Tibial artery (tissue), 4 donors: ENCODE results near the gene MYCBP.

ENCODE experiments used
- DNase-seq, 2 donors: peaks; one replicate each; pipeline ENCODE4 v3.0.0-alpha.2; 2019
- H3K27ac ChIP-seq, 2 donors: fragments of 200-600 bp; sonication (generic) in 1 of 2; 1 replicate in 1 of 2; 2 replicates in 1 of 2; pipeline ENCODE4 v1.5.1; 2018 to 2019; ENCODE audit warnings: mild to moderate bottlenecking in 1 of 2
- H3K27me3 ChIP-seq, 2 donors: fragments of 200-600 bp; sonication (generic) in 1 of 2; one replicate each; pipeline versions ENCODE4 v1.5.1 to v1.6.0; 2016 to 2019
- H3K36me3 ChIP-seq, 3 donors: fragments of 200-600 bp; sonication (generic) in 2 of 3; one replicate each; pipeline ENCODE4 v1.5.1; 2016 to 2019; ENCODE audit warnings: mild to moderate bottlenecking in 2 of 3
- H3K4me1 ChIP-seq, 4 donors: fragments of 200-600 bp; sonication (generic) in 2 of 4; 1 replicate in 3 of 4; 2 replicates in 1 of 4; pipeline ENCODE4 v1.5.1; 2016 to 2019
- H3K4me3 ChIP-seq, 2 donors: fragments of 200-600 bp; sonication (generic) in 1 of 2; 1 replicate in 1 of 2; 2 replicates in 1 of 2; pipeline ENCODE4 v1.5.1; 2018 to 2019; ENCODE audit warnings: mild to moderate bottlenecking in 2 of 2
- H3K9me3 ChIP-seq, 3 donors: fragments of 200-600 bp; sonication (generic) in 1 of 3; one replicate each; pipeline ENCODE4 v1.5.1; 2016 to 2019
- CTCF ChIP-seq, 2 experiments: fragments of 200-600 bp in 1 of 2; fragments of 450-650 bp in 1 of 2; IDR thresholded peaks; one replicate each; pipeline ENCODE4 v1.5.1; 2017 to 2019; ENCODE audit warnings: antibody characterized with exemption in 2 of 2, mild to moderate bottlenecking in 1 of 2, moderate library complexity in 1 of 2
- intact Hi-C: fragments of 100-400 bp; cut with DNase I; formaldehyde crosslinking; loops from one replicate; pipeline ENCODE4 v1.15.0; 2023; ENCODE audit warnings: low total_unique reads

MYCBP gene

GRCh38 chr1:38829368-38829767, 43.8 kb downstream of the MYCBP start:
- Histone ChIP-seq H3K27ac (no peak overlapping the region), H3K9me3 (no peaks in the 10 kb centered on the region), H3K4me3 (no peak overlapping the region), H3K36me3 (no peaks in the 10 kb centered on the region), H3K27me3 (peaks cover 0 to 16% of the 10 kb centered on the region in 2 donors), H3K4me1 (no peaks in the 10 kb centered on the region)
- no peak for TF ChIP-seq CTCF (IDR thresholded peaks at IDR 0.05)
- intact Hi-C loops, result no loop called here
- DNase-seq, result no peak

GRCh38 chr1:38827318-38827717, 45.8 kb downstream of the MYCBP start:
- no peak for TF ChIP-seq CTCF (IDR thresholded peaks at IDR 0.05)
- Histone ChIP-seq H3K4me1 (no peaks in the 10 kb centered on the region), H3K27me3 (peaks cover 0 to 24% of the 10 kb centered on the region in 2 donors), H3K27ac (no peak overlapping the region), H3K9me3 (no peaks in the 10 kb centered on the region), H3K4me3 (no peak overlapping the region), H3K36me3 (no peaks in the 10 kb centered on the region)
- intact Hi-C loops, result no loop called here
- DNase-seq, result no peak

GRCh38 chr1:38826886-38827285, 46.3 kb downstream of the MYCBP start:
- H3K36me3 ChIP-seq, result no peaks in the 10 kb centered on the region
- H3K4me1 ChIP-seq, result no peaks in the 10 kb centered on the region
- intact Hi-C loops, result no loop called here
- no peak overlapping the region for H3K27ac ChIP-seq
- DNase-seq, result no peak
- H3K9me3 ChIP-seq, result no peaks in the 10 kb centered on the region
- H3K4me3 ChIP-seq, result no peak overlapping the region
- peaks cover 0 to 25% of the 10 kb centered on the region in 2 donors for H3K27me3 ChIP-seq
- no peak for TF ChIP-seq CTCF (IDR thresholded peaks at IDR 0.05)

DNA sequence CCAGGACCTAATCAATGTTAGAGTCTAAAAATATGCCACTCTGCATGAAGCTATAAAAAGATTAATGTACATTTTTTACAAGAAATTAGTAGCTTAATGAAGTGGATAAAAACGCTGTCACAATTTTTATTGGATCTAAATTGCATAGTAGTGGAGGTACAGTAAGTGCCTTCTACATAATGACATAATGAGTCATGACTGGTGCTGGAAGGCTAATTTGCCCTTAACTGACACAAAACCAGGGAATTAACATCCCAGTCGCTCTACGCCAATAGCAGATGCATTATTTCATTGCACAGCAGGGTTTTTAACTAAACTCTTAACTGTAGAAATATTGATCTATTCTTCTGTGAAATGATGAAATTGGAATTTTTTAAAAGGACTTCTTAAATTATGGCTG, 46.9 kb downstream of the MYCBP start:
- Histone ChIP-seq H3K27me3 (peaks cover 0 to 31% of the 10 kb centered on the region in 2 donors), H3K36me3 (no peaks in the 10 kb centered on the region), H3K4me1 (no peaks in the 10 kb centered on the region), H3K4me3 (no peak overlapping the region), H3K27ac (no peak overlapping the region), H3K9me3 (no peaks in the 10 kb centered on the region)
- no peak for TF ChIP-seq CTCF (IDR thresholded peaks at IDR 0.05)
- intact Hi-C loops, result no loop called here
- DNase-seq, result no peak

DNA sequence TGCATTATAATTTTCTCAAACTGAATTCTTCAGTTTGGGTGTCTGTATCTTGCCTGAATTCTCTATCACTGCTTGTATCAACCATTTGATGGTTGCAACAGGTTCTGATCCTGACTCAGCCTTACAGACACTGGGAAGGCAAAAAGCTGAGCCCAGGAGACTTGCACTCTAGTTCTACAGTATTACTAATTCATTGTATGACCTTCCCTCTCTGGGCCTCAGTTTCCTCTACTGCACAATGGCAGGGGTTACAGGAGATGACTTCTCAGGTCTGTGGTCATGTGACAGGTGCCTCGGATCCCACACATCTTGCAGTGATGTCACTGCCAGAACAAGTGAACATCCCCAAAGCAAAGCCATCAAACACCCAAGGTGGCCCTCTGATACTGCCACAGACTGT, 52.3 kb downstream of the MYCBP start:
- no peak overlapping the region for H3K27ac ChIP-seq
- TF ChIP-seq CTCF (IDR thresholded peaks at IDR 0.05), result no peak

DNA sequence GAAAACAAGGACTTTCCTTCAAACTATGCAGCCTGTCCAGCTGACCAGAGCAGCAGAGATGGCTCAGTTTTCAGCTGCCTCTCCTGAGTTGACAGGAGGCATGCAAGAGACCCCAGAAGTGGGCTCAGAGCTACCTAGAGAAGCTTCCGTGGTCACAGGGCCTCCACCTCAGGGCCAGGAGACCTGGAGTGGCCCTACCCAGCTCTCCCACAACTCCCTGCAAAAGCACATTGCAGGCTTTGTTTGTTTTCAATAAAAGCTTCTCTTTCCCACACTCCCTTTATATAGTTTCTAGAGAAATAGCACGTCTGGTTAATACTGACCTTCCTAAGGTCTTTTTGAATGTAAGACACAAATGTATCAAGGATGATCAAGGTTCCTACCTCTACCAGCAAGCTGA, 53.6 kb downstream of the MYCBP start:
- Histone ChIP-seq H3K9me3 (no peaks in the 10 kb centered on the region), H3K4me3 (no peak overlapping the region), H3K27ac (no peak overlapping the region), H3K36me3 (no peaks in the 10 kb centered on the region), H3K4me1 (peaks cover 0 to 15% (median 9%) of the 10 kb centered on the region in 4 donors), H3K27me3 (peaks cover 2 to 69% of the 10 kb centered on the region in 2 donors)
- TF ChIP-seq CTCF (IDR thresholded peaks at IDR 0.05), result no peak
- intact Hi-C loops, result loop anchor here (10.0 kb wide), 2 partner anchors 205 to 785 kb away; no protein-coding TSS in a partner anchor
- DNase-seq, result no peak

More for the DNA sequence above, 52.3 kb downstream of the MYCBP start:
- H3K4me3 ChIP-seq, result no peak overlapping the region
- DNase-seq, result no peak
- no peaks in the 10 kb centered on the region for H3K36me3 ChIP-seq
- peaks cover 2 to 60% of the 10 kb centered on the region in 2 donors for H3K27me3 ChIP-seq
- H3K4me1 ChIP-seq, result peaks cover 0 to 15% (median 9%) of the 10 kb centered on the region in 4 donors
- intact Hi-C loops, result no loop called here
- H3K9me3 ChIP-seq, result no peaks in the 10 kb centered on the region
